ENCODE data around the gene GRK3. TPM values are rescaled to one million over a fixed set of nuclear protein-coding genes. Genes with fewer than 3 reads are reported as not detected.

Gene GRK3
- total RNA-seq, 1 donor from 2014 or later = 19.4 TPM

DNA sequence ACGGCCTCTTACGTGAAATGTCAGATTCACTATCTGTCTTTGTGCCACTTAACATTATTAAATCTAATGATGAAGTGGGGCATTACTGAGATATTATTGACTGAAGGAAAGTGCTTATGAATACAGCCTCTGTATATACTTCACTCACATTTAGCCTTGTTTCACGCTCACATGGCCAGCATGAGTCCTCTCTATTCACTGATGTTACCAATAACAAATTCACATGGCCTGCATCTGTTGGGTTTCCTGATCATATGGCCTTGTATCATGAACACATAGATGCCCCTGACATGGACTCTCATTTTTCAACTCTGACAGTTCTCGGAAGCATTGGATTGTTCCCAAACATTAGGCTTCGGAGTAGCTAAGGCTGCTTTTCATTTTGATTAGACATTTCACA is 109.2 kb downstream of the GRK3 start:
- TF ChIP-seq, protein P1, sequence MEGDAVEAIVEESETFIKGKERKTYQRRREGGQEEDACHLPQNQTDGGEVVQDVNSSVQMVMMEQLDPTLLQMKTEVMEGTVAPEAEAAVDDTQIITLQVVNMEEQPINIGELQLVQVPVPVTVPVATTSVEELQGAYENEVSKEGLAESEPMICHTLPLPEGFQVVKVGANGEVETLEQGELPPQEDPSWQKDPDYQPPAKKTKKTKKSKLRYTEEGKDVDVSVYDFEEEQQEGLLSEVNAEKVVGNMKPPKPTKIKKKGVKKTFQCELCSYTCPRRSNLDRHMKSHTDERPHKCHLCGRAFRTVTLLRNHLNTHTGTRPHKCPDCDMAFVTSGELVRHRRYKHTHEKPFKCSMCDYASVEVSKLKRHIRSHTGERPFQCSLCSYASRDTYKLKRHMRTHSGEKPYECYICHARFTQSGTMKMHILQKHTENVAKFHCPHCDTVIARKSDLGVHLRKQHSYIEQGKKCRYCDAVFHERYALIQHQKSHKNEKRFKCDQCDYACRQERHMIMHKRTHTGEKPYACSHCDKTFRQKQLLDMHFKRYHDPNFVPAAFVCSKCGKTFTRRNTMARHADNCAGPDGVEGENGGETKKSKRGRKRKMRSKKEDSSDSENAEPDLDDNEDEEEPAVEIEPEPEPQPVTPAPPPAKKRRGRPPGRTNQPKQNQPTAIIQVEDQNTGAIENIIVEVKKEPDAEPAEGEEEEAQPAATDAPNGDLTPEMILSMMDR (conservative IDR thresholded peaks at IDR 0.05) = no peak
- no peaks in the 10 kb centered on the region for H3K9me3 Mint-ChIP-seq
- no peak overlapping the region for H3K27ac Mint-ChIP-seq (ENCODE audit: unreplicated experiment)
- no peaks in the 10 kb centered on the region for H3K4me1 Mint-ChIP-seq
- no peaks in the 10 kb centered on the region for H3K27me3 Mint-ChIP-seq (ENCODE audit: low read depth)
- DNase-seq (ENCODE audit: low read depth, low spot score) = no peak
- no peak overlapping the region for H3K4me3 Mint-ChIP-seq
- H3K36me3 Mint-ChIP-seq (ENCODE audit: low read depth) = peaks cover 6% of the 10 kb centered on the region

GRCh38 chr22:25677631-25678030 is 113.2 kb downstream of the GRK3 start:
- H3K27ac Mint-ChIP-seq (ENCODE audit: unreplicated experiment) = no peak overlapping the region
- no peak for DNase-seq (ENCODE audit: low read depth, low spot score)
- H3K9me3 Mint-ChIP-seq = no peaks in the 10 kb centered on the region
- H3K4me1 Mint-ChIP-seq = no peaks in the 10 kb centered on the region
- no peaks in the 10 kb centered on the region for H3K27me3 Mint-ChIP-seq (ENCODE audit: low read depth)
- H3K4me3 Mint-ChIP-seq = no peak overlapping the region
- peaks cover 6% of the 10 kb centered on the region for H3K36me3 Mint-ChIP-seq (ENCODE audit: low read depth)
- TF ChIP-seq, protein P1 (conservative IDR thresholded peaks at IDR 0.05) = no peak

DNA sequence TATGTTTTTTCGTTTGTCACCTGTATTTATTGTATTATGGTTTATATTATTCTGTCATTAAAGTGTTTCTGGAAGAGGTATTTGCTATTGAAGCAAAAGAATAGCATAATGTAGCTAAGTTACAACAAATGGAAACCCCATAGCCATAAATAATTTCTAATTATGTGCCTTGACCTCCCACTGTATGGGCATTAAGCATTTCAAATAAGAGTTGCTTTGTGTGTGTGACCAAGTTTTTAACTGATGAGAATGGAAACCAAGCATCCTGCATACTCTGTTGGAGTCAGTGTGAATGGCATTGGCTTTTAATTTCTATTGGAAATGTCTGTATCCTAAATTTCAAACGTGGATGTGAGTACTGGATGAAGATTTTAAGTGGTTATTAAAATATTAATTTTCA is 115.6 kb downstream of the GRK3 start:
- no peak for DNase-seq (ENCODE audit: low read depth, low spot score)
- H3K4me1 Mint-ChIP-seq = no peaks in the 10 kb centered on the region
- peaks cover 3% of the 10 kb centered on the region for H3K9me3 Mint-ChIP-seq
- peaks cover 6% of the 10 kb centered on the region for H3K36me3 Mint-ChIP-seq (ENCODE audit: low read depth)
- TF ChIP-seq, protein P1 (conservative IDR thresholded peaks at IDR 0.05) = no peak
- no peaks in the 10 kb centered on the region for H3K27me3 Mint-ChIP-seq (ENCODE audit: low read depth)
- no peak overlapping the region for H3K27ac Mint-ChIP-seq (ENCODE audit: unreplicated experiment)
- H3K4me3 Mint-ChIP-seq = no peak overlapping the region

GRCh38 chr22:25680956-25681355 is 116.5 kb downstream of the GRK3 start:
- TF ChIP-seq, protein P1 (conservative IDR thresholded peaks at IDR 0.05) = no peak
- no peak for DNase-seq (ENCODE audit: low read depth, low spot score)
- no peaks in the 10 kb centered on the region for H3K27me3 Mint-ChIP-seq (ENCODE audit: low read depth)
- H3K36me3 Mint-ChIP-seq (ENCODE audit: low read depth) = peaks cover 3% of the 10 kb centered on the region
- H3K4me1 Mint-ChIP-seq = no peaks in the 10 kb centered on the region
- H3K9me3 Mint-ChIP-seq = peaks cover 3% of the 10 kb centered on the region
- H3K27ac Mint-ChIP-seq (ENCODE audit: unreplicated experiment) = no peak overlapping the region
- H3K4me3 Mint-ChIP-seq = no peak overlapping the region

- no peaks in the 10 kb centered on the region for H3K27me3 Mint-ChIP-seq (ENCODE audit: low read depth)
- H3K4me3 Mint-ChIP-seq = no peak overlapping the region
- TF ChIP-seq, protein P1 (conservative IDR thresholded peaks at IDR 0.05) = no peak
- H3K9me3 Mint-ChIP-seq = peaks cover 3% of the 10 kb centered on the region
- peaks cover 3% of the 10 kb centered on the region for H3K36me3 Mint-ChIP-seq (ENCODE audit: low read depth)
- H3K27ac Mint-ChIP-seq (ENCODE audit: unreplicated experiment) = no peak overlapping the region
- DNase-seq (ENCODE audit: low read depth, low spot score) = no peak
- no peaks in the 10 kb centered on the region for H3K4me1 Mint-ChIP-seq
These were observed 117.6 kb downstream of the GRK3 start for GRCh38 chr22:25682109-25682508.

GRCh38 chr22:25688627-25689026 is 124.2 kb downstream of the GRK3 start:
- DNase-seq (ENCODE audit: low read depth, low spot score) = no peak
- H3K36me3 Mint-ChIP-seq (ENCODE audit: low read depth) = peaks cover 4% of the 10 kb centered on the region
- no peaks in the 10 kb centered on the region for H3K4me1 Mint-ChIP-seq
- H3K9me3 Mint-ChIP-seq = no peaks in the 10 kb centered on the region
- TF ChIP-seq, protein P1 (conservative IDR thresholded peaks at IDR 0.05) = no peak
- H3K4me3 Mint-ChIP-seq = no peak overlapping the region
- H3K27ac Mint-ChIP-seq (ENCODE audit: unreplicated experiment) = no peak overlapping the region
- no peaks in the 10 kb centered on the region for H3K27me3 Mint-ChIP-seq (ENCODE audit: low read depth)

Measured in neural crest cell (in vitro differentiated cells).